Measurements from ENCODE around the gene CPEB1. TPM values are rescaled to one million over a fixed set of nuclear protein-coding genes. Genes with fewer than 3 reads are reported as not detected.

The CPEB1 gene
- polyA plus RNA-seq, 4 donors: 0.91 to 2.7 (median 2.0) TPM

DNA sequence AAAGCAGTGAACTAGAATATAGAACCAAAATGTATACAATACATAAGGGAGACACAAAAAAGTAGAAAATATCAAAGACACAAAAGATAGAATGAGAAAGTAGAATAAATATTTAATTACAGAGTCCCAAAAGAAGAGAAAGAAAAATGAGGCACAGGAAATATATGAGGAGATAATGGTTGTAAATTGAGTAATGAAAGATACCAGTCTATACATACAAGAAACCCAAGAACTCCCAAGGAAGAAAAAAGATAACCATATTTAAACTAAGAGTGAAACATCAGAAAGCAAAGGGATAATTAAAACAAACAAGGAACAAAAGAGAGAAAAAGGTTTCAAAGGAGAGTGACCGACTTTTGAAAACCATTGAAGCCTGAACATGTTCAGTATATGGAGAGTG is 47.3 kb downstream of the CPEB1 start:
- DNase-seq (ENCODE audit: low read depth in 4 of 4, low spot score in 3 of 4): no peak

DNA sequence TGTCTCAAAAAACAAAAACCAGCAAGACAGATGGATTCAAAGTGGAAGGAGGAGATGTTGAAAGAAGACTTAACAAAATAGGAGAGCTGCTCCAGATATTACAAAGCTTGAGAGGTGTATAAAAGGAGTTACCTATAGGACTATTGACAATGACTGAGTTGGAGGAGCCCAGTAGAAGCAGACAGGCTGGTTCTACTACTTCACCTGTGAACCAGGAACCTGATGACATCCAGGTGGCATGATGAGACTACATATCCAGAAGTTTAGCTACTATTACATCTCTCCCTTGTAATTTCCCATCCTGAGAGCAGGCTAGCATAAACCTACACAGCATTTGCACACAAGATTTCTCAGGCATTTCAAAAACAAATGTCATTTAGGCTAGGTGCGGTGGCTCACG is 49.3 kb downstream of the CPEB1 start:
- no peak for DNase-seq (ENCODE audit: low read depth in 4 of 4, low spot score in 3 of 4)

DNA sequence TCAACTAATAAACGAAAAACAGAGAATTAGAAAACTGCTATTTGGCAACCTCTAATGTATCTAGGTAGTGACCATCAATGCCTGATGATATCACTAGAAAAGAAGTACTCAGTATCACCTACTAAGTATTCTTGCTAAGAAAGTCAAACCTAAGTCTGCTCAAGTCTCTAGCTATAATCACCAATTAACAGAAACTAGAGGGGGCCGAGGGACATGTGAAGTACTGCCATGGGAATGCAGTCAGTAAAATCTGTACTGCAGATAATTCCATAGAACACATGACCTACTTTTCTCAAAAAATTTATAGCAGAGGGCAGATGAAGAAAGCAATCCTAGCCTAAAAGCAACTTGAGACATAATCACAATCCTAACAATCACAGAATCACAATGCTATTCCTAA is 51.4 kb downstream of the CPEB1 start:
- DNase-seq (ENCODE audit: low read depth in 4 of 4, low spot score in 3 of 4): no peak

DNA sequence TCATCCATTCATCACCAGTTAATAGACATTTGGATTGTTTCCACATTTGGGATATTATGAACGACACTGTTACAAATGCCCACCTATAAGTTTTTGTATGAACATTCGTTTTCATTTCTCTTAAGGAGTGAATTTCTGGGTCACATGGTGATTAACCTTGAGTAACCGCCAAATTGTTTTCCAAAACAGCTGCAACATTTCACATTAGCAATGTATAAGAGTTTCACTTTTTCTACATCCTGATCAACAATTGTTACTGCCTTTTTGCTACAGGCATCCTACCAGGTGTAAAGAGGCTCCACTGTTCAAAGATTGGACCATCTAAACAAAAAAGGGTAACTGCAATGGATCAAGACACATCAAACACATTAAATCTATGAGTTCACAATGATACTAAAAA is 52.0 kb downstream of the CPEB1 start:
- DNase-seq (ENCODE audit: low read depth in 4 of 4, low spot score in 3 of 4): no peak

DNA sequence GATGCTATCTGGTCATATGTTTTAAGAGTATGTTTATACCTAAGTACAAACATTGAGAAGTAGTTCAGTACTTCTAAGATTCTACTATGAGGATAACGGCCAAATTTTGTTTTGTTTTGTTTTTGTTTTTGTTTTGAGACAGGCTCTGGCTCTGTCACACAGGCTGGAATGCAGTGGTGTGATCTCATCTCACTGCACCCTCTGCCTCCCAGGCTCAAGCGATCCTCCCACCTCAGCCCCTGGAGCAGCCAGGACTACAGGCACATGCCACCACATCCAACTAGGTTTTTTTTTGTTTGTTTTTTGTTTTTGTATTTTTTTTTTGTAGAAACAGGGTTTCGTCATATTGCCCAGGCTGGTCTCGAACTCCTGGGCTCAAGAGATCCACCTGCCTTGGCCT is 59.4 kb downstream of the CPEB1 start:
- DNase-seq (ENCODE audit: low read depth in 4 of 4, low spot score in 3 of 4): no peak

DNA sequence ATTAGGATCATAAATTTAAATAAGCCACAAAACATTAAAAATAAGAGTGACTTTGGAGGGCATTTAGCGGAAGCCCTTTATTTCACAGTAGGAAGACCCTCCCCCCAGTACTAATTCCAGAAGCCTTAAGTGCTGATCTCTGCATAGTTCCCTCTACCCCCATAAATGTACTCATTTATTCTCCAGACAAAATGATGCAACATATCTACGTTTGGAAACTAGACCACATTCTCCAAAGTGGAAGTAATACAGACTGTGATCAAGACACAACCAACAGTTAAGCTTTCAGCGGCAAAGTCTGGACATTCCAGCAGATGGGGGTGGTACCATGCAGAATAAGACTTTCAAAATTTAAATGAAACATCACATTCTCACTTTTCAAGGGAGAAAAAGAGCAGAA is 62.1 kb downstream of the CPEB1 start:
- no peak for DNase-seq (ENCODE audit: low read depth in 4 of 4, low spot score in 3 of 4)

DNA sequence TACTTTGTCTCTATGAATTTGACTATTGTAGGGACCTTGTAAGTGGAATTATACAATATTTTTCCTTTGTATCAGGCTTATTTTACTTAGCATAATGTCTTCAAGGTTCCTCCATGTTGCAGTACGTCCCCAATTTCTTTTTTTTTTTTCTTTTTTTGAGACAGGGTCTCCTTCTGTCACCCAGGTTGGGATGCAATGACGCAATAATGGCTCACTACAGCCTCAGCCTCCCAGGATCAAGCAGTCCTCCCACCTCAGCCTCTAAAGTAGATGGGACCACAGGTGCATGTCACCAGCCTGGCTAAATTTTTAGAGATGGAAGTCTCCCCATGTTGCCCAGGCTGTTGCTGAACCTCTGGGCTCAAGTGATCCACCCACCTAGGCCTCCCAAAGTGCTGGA is 66.5 kb downstream of the CPEB1 start:
- DNase-seq (ENCODE audit: low read depth in 4 of 4, low spot score in 3 of 4): no peak

DNA sequence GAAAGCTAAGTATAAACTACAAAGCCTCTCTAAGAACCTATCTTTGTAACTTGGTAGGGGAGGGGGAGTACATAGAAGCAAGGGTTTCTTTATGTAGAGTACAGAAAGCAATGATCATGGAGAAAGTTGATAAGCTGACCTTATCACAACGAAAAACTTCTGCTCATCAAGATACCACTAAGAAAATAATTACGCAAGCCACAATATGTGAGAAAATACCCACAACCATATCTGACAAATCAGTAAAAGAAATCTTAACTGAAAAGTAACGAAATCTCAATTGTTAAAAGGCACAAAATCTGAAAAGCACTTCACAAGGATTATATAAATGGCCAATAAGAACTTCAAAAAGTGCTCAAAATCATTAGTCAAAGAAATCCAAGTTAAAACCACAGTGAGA is 71.8 kb downstream of the CPEB1 start:
- no peak for DNase-seq (ENCODE audit: low read depth in 4 of 4, low spot score in 3 of 4)

DNA sequence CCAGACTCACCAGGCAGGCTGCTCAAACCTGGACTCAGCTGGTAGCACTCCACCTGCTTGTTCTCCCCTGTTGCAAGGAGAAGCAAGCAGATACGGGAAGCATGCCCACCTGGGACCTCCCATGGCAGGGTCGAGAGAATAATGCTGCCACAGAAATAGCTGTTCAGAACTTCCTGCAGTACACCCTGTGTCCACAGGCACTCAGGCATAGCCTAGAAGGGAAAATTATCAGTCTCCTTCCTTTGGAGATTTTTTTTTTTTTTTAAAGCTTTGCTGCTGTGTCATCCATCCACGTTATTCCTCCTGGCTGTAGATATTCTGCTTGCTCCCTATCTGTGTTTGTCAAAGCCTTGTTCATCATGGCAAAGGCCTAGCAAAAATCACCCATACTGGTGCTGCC is 74.2 kb downstream of the CPEB1 start:
- DNase-seq (ENCODE audit: low read depth in 4 of 4, low spot score in 3 of 4): no peak

DNA sequence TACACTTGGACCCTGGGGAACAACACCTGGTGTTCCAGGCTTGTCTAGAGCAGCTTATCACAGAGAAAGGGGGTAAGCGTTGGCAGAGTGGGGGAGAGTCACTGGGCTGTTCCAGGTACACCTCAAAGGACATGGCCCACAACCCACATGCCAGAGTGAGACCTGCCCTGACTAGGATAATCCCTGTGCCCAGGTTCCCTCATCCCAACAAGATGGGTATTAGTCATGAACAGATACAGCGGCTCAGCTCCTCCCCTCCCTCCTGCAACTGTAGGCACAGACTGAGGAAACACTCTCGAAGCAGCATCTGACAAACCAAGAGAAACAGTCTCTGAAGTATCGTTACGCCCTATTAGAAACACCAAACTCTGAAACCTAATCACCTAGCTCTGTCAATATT is 74.9 kb downstream of the CPEB1 start:
- no peak for DNase-seq (ENCODE audit: low read depth in 4 of 4, low spot score in 3 of 4)

DNA sequence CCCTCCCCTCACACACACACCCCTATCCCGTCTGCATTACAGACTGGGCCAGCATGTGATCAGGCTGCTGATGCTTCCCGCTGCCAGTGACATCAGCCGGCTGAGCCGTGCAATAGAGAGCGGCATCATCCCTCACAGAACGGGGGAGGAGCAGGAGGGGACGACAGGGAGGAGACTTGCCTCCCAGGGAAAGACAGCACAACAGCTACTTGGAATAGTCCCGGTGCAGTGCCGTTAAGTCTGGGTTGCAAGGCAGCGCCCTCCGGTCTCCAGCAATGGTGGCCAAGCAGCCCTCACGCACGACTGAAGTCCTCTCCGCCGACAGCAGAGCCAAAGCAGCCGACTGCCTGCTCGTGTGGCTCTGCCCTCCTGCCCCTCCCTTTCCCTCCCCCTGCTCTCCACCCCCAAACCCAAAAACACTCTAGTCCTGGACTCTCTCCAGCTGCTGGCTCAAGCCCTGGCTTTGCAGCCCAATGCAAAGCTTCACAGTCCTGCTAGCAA is 75.4 kb downstream of the CPEB1 start:
- peak; percentile 37 to 49 (median 48) for DNase-seq (ENCODE audit: low read depth in 4 of 4, low spot score in 3 of 4)

DNA sequence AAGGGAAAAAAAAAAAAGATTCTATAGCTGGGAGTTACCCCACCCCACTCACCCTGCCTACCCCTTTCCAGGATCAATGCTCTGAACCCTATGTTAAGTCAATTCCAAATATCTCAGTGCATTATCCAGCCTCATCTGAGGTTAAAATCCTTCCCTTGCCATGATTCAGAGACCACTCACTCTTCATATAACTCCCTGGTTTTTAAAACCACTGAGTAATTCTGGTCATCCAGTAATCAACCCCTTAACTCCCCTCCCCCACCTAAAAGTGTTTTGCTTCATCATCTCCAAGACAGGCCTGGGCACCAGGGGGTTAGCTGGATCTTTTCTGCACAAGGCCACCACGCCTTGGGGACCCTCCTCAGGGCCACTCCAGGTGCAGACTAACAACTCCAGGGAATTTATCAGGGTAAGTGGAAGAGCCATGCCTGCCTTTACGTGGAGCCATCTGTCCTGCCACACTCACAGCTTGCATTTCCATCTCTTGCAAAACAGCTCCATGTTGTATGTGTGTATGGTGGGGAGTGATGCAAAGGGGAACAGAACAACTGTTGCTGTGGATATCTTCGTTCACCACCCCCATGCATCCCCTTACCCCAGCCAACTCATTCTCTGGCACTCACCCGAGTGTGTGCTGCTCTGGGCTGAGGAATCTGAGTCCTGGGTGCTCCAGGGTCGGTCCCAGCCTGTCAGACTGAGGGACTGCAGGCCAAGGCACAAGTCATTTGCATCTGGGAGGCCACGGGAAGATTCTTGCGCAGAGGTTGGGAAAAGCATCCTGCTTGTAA is 76.2 kb downstream of the CPEB1 start:
- DNase-seq (ENCODE audit: low read depth in 4 of 4, low spot score in 3 of 4): no peak

DNA sequence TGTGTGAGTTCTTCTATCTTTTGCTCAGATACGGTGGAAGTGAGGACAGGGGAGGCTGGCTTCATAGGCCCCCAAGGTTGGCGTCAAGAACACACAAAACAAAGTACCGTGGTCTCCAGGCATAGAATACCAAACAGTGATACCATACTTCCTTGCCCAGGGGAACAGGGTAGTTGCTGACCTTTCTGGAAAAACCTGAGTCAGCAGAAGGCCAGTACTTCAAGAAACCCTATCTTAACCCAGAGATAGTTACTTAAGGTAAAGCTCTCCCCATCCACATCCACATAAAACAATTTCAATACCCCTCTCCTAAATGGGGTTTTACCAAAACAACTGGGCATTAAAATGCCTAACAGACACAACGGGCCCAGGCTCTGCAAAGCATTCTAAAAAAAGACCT is 77.3 kb downstream of the CPEB1 start:
- no peak for DNase-seq (ENCODE audit: low read depth in 4 of 4, low spot score in 3 of 4)

DNA sequence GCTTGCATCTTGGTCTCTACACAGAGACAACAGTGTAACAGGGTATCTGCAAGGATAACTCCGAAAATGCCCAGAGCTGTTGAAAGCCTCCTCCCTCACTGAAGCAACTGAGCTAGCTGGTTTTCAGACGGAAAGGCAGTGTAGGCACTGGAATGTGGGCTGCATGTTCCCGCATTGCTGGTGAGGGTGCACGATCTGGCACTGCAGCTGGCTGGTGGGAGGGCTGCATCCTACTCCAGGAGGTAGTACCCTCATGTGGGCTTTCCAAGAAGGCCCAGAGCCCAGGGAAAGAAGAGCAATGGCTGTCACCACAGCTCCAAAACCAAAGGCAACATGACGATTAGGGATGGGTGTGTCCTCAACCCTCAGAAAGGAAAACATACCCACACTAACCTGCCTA is 78.2 kb downstream of the CPEB1 start:
- DNase-seq (ENCODE audit: low read depth in 4 of 4, low spot score in 3 of 4): no peak

DNA sequence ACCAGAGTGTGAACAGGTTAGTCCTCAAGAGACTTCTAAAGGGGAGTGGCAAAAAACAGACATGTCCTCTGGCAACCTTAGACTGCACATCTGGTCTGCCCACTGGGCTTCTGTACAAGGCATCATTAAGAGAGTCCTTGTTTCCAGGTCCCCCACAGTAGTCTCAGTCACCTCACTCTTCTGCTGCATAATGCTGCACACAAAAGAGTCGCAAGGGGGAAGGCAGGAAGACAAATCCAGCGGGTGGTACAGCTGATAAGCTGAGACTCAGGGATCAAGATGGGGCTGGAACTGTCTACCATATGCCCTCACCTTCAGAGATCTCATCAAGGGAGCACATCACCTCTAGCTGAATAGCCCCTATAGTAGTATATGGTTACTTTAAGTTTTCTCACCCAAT is 79.5 kb downstream of the CPEB1 start:
- no peak for DNase-seq (ENCODE audit: low read depth in 4 of 4, low spot score in 3 of 4)

DNA sequence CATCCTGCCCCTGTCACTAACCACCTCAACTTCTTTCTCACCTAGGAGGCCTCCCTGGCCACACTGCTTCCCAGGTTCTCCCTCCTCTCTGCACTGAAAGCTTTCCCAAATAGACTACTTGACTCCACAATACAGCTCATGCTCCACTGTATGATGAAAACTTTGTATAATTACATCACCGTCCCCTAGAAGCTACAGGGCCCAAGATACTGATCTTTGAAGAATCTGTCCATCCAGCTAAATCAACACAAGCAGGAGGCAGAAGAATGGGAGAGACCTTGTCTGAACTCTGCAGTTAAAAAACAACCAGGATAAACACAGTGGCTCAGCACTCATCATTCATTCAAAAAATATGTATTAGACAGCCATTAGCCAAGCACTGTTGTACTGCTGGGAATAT is 80.5 kb downstream of the CPEB1 start:
- DNase-seq (ENCODE audit: low read depth in 4 of 4, low spot score in 3 of 4): no peak

DNA sequence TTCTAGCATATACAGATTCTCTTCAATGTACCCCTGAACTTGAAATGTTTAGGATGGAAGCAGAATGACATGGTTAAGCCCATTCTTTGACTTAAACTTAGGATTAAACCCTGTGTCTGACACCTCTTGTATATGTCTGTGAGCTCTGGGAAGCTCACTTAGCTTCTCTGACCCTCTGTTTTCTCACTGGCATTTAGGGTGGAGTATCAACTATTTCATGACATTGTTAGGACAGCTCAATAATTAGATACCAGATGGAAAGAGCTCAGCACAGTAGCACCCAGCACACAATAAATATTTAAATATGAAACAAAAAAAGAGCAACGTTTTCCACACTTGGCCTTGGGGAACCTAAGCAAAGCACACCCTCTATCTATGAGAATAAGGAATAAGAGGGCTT is 88.7 kb downstream of the CPEB1 start:
- DNase-seq (ENCODE audit: low read depth in 4 of 4, low spot score in 3 of 4): no peak

DNA sequence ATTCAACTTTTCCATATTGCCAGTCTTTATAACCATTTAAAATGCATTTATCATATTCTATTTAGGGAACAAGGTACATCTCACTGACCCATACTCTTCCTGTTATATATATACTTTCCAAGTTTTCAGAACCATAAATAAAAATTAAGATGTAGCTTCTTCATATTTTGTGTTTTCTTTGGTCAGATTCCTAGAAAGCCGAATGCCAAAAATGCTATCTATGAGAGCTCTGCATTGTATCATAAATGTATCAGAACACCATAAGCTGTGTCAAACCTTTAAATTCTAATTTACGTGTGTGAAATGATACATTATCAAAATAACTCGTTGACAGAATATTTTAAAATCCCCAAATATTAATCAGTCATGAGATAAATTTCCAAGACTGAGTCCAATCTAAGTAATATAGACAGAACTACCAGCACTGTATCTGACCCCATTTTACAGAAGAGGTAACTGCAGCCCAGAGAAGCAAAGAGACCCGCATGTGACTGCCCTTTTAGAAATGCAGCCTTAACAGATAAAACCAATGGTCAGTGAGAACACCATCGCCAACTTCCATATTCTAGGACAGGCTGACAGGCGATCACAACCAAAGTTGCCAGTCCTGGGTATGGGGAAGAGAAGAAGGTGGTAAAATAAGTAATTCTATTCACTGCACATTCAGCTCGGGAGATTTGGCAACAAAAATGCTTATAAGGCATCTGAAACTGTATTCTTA is 90.7 kb downstream of the CPEB1 start:
- DNase-seq (ENCODE audit: low read depth in 4 of 4, low spot score in 3 of 4): no peak

DNA sequence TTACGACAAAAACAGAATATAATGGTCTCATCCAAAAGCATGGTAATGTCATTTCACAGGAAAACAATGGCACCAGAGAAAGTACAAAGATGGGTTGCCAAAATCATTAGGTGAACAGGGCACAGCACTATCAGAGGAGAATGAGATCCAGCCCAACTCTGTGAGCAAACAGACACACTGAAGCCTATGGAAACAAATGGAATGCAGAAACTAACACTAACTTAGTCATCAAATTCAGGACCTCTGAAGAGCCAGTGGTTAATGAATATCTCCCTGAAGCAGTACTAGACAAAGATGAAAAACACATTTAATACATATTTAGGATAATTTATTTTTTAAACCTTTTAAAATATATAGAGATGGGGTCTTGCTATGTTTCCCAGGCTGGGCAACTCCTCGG is 92.3 kb downstream of the CPEB1 start:
- no peak for DNase-seq (ENCODE audit: low read depth in 4 of 4, low spot score in 3 of 4)

DNA sequence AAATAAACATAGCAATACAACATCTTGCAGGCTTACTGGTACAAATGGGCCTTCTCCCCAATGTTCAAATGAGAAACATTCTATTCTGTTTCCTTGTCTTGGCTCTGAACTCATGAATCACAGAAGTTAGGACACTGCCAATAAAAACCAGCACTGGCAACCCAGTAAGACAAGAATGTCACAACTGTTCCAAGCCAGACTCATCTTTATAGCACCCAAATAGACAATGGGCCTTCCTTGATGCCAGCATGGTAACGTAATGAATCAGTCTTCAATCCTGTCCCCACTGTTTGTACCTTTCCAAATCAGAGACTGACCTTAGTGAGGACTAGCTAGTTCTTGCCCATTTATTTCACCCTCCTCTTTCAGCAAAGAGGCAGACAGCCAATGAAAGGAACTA is 92.8 kb downstream of the CPEB1 start:
- no peak for DNase-seq (ENCODE audit: low read depth in 4 of 4, low spot score in 3 of 4)

DNA sequence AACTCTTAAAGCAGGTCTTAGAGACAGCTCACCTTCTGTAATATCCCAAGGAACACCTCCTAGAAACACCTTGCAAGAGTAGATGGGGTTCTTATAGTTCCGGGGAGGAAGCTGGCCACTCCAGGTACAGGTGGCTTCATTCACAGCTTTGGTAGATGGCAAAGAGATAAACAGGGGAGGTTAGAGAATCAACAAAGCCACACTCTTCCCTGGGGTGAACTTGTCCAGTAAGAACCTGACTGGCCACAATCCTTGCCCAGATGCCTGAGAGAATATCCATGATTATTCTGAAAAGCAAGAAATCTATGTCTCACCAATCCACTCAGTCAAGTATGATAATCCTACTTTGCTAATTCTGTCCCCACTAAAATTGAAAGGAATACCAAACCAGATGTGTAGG is 93.3 kb downstream of the CPEB1 start:
- no peak for DNase-seq (ENCODE audit: low read depth in 4 of 4, low spot score in 3 of 4)

DNA sequence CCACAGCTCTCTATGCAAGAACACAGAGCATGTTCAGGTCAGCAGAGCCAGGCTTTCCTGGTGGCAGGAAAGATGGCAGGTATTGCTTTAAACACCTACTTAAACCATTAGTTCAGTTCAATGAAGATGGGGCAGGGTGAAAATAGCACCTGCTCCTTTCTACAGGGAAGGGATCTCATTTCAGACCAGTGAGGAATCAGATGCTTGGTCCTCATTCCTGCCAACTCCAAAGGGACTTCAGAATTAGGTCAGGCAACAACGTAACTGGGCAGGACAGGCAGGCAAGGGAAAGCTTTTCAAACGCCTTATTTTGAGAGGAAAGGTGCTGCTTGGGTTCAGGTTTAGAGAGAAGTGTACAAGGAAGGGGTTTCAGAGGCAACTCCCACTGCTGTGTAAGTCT is 94.3 kb downstream of the CPEB1 start:
- DNase-seq (ENCODE audit: low read depth in 4 of 4, low spot score in 3 of 4): no peak
